GM18951 (cell line): Measurements from ENCODE around the gene TDRD9.

ENCODE experiments used
- POLR2A ChIP-seq: IDR thresholded peaks from 4 replicates; pipeline ENCODE4 v1.6.1; 2011; ENCODE audit warnings: mild to moderate bottlenecking; ENCODE audit not compliant: insufficient read length, insufficient read depth; ENCODE audit errors: extremely low read depth
- in situ Hi-C: fragments of 300-500 bp; cut with MboI; formaldehyde crosslinking; loops from one replicate; pipeline ENCODE4 v1.12.0; 2022; ENCODE audit warnings: low sequenced_read_pairs, mixed read lengths, inconsistent platforms; ENCODE audit not compliant: unreplicated experiment

Gene TDRD9, protein sequence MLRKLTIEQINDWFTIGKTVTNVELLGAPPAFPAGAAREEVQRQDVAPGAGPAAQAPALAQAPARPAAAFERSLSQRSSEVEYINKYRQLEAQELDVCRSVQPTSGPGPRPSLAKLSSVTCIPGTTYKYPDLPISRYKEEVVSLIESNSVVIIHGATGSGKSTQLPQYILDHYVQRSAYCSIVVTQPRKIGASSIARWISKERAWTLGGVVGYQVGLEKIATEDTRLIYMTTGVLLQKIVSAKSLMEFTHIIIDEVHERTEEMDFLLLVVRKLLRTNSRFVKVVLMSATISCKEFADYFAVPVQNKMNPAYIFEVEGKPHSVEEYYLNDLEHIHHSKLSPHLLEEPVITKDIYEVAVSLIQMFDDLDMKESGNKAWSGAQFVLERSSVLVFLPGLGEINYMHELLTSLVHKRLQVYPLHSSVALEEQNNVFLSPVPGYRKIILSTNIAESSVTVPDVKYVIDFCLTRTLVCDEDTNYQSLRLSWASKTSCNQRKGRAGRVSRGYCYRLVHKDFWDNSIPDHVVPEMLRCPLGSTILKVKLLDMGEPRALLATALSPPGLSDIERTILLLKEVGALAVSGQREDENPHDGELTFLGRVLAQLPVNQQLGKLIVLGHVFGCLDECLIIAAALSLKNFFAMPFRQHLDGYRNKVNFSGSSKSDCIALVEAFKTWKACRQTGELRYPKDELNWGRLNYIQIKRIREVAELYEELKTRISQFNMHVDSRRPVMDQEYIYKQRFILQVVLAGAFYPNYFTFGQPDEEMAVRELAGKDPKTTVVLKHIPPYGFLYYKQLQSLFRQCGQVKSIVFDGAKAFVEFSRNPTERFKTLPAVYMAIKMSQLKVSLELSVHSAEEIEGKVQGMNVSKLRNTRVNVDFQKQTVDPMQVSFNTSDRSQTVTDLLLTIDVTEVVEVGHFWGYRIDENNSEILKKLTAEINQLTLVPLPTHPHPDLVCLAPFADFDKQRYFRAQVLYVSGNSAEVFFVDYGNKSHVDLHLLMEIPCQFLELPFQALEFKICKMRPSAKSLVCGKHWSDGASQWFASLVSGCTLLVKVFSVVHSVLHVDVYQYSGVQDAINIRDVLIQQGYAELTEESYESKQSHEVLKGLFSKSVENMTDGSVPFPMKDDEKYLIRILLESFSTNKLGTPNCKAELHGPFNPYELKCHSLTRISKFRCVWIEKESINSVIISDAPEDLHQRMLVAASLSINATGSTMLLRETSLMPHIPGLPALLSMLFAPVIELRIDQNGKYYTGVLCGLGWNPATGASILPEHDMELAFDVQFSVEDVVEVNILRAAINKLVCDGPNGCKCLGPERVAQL (N-terminal part only)

DNA sequence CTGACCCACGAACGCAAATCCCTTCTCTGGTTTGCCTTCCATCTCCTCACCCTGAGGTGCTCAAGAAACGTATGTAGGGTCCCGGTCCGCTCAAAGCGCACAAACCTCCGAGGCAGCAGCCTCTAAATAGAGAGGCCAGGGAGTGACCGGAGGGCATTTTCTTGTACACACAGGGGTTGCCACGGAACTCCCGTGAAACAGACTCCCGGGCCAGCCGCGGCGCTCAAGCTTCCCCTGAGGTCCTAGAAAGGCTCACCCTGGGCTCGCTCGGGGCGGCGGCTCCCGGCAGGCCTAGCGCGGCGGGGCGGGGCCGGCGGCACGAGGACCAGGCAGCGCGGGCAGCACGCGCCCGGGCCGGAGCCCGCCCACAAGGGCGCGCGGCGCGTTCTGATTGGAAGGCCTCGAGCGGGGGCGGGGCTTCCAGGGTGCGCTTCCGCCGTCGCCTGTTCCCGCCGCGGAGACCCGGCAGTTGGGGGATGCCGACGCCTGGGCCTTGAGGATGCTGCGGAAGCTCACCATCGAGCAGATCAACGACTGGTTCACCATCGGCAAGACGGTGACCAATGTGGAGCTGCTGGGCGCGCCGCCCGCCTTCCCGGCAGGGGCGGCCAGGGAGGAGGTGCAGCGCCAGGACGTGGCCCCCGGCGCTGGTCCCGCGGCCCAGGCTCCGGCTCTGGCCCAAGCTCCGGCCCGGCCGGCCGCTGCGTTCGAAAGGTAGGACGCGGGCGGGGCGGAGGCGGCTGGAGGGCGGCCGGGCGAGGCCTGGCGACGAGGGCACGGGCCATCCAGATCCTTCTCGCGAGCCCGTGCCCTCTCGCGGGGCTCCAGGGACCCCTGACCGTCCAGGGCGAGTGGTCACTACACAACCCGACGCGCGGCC lies at the start of gene TDRD9:
TSS of gene TDRD9 (plus strand) at position 446 of the 880 bp plus-strand sequence. CDS start at position 500, 54 bp downstream.
- no peak for TF ChIP-seq POLR2A
- in situ Hi-C loops, result no loop called here

- in situ Hi-C loops, result no loop called here
These were observed 49.1 kb upstream of the TDRD9 start for GRCh38 chr14:103879118-103879569.

GRCh38 chr14:103879570-103880347 lies 48.5 kb upstream of the TDRD9 start:
- in situ Hi-C loops, result no loop called here
- TF ChIP-seq POLR2A, result no peak

More at GRCh38 chr14:103879118-103879569, 49.1 kb upstream of the TDRD9 start:
- TF ChIP-seq POLR2A, result no peak

DNA sequence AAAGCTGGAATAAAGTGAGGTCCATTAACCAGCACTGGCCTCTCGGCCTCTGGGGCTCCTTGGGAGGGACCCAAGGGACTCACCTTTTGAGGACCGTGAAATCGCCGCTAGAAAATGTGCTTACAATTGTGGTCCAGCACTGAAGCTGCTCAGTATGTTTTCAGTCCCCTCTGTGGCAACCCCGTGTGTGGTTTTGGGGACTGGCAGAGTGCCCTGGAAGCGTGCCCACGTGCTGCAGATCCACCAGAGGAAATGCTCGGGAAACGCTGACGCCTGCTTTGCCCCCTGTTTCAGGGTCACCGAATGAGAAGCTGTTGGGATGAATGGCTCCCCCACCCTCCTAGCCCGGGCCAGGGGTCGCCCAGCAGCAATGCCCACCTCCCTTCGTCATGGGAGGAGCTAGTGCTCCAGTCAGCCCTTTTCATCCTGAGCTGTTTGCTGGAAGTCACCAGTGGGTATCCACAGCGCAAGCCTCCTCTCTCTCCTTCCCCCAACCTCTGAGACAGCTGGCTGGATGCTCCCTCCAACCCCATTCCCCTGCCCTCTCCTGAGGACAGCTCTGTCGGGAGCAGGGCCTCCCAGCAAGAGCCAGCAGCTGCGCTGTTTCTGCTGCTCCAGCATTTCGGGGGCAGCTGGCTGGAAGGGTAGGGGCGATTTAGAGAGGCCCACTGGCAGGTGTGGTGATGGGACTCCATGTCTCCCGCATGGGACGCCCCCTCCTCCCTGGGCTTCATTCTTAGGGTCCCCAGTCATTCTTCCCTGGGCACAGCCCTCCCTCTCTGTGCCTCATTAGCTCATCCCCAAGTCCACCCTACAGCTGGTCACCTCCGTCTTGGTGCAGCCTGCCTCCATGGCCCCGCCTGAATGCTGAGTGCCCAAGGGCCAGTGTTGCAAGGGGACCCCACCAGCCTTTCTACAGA lies 47.6 kb upstream of the TDRD9 start:
- TF ChIP-seq POLR2A, result no peak
- in situ Hi-C loops, result no loop called here

DNA sequence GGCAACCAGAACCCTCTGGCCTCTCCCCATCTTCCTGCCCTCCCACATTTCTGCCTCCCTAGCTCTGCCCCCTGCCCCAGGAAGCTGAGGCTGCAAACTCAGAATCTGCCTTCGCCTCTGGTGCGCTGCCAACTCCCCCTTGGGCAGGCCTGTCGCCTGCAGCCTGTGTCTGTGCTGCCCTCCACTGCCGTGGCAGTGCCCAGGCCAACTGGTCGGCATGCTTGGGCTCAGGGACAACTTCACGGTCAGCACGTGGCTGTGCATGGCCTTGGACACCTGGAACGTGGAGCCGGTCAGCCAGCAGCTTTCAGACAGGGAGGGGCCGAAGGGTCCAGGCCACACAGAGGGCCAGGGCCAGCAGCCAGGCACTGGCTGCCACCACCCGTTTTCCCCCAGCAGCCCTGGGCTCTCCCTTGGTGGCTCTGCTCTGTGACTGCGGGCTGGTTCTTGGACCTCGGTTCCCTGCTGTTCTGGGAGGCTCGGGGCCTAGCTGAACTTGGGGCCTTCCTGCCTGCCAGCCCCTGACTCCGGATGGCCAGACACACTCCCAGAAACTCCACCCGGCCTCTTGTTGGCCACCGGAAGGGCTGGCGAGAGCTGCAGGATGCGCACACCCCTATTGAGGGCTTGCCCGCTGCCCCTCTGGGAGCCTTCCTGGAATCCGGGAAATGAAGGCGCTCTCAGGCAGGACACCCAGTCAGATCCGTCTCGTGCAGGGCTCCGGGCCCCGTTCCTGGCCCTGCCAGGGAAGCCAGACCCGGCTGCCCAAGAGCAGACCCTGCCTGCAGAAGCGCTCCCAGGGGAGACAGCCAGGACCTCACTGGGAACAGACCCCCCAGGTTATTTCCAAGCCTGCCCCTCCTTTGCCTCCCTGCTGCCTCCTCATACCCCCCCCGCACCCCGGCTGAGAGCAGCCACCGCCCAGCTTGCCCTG lies 46.7 kb upstream of the TDRD9 start:
- in situ Hi-C loops, result no loop called here
- TF ChIP-seq POLR2A, result no peak

- in situ Hi-C loops, result no loop called here
- TF ChIP-seq POLR2A, result no peak
These were observed 45.6 kb upstream of the TDRD9 start for GRCh38 chr14:103882503-103883262.

DNA sequence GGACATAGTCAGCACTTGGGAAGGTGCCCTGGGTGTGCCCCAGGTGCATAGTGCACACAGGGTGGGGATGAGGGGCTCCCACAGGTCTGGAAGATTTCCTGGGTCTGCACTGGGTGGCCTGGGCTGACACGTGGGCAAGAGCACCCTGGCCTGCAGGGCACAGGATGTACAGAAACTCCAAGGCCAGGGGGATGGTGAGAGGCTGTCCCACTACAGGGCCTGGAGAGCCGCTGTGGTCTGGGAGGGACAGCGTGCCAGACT lies 45.1 kb upstream of the TDRD9 start:
- in situ Hi-C loops, result no loop called here
- no peak for TF ChIP-seq POLR2A

DNA sequence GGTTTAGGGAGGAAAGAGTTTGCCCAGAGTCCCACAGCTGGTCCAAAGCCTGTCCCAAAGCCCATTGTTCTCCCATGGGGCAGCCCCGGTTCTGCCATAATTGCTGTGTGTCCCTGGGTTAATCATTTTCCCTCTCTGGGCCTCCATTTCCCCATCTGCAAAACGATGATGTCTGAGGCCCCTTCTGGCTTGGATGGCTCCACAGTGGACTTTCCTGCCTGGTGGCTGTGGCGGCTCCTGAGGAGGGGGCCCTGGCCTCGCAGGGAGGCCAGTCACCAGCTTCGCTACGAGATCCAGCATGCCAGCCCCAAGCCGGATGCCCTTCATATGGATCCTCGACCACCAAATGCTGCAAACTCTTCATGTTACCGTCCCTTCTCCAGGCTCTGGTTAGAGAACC lies 43.4 kb upstream of the TDRD9 start:
- in situ Hi-C loops, result no loop called here
- no peak for TF ChIP-seq POLR2A

DNA sequence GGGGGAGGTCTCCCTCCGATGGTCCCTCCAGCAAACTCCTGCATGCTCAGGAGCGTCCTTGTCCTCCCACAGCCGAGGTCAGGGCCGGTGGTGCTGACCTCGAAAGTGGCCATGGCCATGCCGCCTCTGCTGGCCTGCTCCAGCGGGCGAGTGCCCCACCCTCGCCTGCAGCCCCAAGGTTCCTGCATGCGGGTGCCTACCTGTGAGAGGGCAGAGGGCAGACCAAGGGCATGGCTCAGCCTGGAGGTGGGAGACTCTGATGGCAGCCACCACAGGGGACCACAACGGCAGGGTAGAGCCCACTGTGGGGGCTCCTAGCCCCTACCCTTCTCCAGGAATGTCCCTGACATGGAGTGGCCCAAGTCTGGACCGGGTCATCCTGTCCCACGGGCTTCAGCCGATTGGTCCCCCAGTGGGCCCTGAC lies 42.7 kb upstream of the TDRD9 start:
- no peak for TF ChIP-seq POLR2A
- in situ Hi-C loops, result no loop called here
